Kasumi-1 (cell line): Measurements from ENCODE around the gene CEP295NL.
"Not testable (repeated sequence)": the region's sequence is repeated elsewhere in the genome, so short reads cannot be mapped to it uniquely, and the experiment has no call there.

Source experiments
- DNase-seq, 2 experiments: peaks; one replicate each; lab custom pipeline; 2025; lab: John Stamatoyannopoulos, UW

Gene CEP295NL

DNA sequence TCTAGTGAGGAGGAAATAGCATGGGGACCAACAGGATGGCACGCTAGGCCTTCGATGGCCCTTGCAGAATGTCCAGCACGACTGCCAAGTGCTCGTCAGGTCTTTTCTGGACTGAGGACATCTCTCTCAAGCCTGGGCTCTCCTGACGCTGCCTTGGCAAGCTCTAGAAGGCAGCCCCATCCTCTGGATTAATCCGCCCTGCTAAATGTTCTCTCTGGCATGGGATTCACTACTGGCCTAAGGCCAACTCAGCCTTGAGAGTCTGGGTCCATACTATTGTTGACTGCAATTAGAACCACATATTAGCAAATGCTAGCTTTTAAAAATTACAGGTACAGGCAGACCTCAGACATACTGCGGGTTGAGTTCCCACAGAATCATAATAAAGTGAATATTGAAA, 2.5 kb upstream of the CEP295NL start:
- no peak for DNase-seq

DNA sequence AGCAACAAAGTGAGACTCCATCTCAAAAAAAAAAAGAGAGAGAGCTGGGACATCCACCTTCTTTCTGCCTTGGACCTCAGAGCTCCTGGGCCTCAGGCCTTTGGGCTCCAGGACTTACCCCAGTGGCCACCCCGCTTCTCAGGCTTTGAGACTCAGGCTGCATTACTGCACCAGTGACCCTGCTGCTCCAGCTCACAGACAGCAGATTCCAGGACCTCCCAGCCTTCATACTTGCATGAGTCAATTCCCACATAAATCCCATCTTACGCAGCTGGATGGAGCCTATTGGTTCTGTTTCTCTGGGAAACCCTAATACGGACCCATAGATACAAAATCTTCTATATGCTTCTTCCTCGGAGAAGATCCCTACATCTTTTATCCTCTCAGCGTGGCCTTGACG, 2.1 kb upstream of the CEP295NL start:
- no peak for DNase-seq

DNA sequence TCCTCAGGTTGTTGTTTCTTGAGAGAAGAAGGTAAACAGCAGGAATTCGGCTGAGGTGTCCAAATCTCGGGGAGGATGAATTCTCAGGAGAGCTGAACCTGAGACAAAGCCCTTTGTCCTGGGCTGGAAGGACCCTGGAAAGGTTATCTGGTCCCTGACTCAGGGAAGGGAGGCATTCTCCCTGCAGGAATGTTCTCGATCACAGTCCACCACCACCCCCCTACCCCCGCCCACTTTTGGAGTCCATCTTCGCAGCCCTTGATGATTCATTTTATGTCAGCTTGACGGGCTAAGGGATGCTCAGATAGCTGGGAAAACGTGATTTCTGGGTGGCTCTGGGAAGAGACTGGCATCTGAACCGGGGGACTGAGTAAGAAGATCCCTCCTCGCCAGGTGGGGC, 1.4 kb upstream of the CEP295NL start:
- no peak for DNase-seq

DNA sequence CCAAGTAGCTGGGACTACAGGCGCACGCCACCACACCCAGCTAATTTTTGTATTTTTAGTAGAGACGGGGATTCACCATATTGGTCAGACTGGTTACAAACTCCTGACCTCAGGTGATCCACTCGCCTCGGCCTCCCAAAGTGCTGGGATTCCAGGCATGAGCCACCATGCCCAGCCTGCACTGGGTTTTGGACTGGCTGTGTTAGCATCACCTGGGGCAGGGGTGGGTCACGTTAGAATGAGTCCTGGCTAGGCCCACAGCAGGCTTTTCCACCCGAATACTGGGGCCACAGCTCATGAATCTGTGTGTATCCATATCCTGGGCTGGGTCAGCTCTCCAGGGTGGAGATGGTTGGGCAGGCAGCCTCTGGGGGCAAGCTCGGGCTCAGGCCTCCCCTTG, 770 bp downstream of the CEP295NL start:
- not testable (repeated sequence) for DNase-seq

DNA sequence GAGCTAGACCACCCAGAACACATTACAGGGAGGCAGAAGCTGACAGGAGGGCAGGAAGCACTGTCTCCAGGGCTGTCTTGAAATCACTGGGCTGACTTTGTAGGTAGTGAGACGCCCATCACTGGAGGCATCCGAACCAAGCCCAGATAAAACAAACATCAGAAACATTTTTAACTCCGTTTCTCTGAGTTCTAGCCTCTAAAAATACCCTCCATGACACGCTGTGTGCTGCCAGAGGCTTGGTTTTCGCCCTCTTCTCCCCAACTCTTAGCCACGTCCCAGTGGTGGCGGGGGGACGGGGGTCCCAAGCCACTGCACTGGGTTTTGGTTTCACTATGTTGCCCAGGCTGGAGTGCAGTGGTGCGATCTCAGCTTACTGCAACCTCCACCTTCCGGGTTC, 1.2 kb downstream of the CEP295NL start:
- no peak for DNase-seq

DNA sequence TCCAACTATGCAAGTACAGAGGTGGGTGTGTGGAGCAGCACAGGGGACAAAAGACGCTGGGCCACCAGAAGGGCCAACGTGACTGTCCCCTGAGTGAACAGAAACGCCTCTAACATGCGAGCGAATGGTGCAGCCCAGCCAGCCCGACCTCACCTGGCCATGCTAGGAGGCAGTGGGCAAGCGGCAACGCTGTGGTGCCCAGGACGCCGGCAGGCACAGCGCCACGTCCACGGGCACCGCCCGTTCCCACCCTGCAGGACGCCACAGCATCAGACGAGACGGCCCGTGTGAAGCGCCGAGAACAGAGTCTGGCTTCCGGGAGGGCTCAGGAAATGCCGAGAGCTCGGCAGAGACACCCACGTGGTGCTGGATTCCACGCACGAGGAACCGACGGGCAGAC, 2.2 kb downstream of the CEP295NL start:
- no peak for DNase-seq

DNA sequence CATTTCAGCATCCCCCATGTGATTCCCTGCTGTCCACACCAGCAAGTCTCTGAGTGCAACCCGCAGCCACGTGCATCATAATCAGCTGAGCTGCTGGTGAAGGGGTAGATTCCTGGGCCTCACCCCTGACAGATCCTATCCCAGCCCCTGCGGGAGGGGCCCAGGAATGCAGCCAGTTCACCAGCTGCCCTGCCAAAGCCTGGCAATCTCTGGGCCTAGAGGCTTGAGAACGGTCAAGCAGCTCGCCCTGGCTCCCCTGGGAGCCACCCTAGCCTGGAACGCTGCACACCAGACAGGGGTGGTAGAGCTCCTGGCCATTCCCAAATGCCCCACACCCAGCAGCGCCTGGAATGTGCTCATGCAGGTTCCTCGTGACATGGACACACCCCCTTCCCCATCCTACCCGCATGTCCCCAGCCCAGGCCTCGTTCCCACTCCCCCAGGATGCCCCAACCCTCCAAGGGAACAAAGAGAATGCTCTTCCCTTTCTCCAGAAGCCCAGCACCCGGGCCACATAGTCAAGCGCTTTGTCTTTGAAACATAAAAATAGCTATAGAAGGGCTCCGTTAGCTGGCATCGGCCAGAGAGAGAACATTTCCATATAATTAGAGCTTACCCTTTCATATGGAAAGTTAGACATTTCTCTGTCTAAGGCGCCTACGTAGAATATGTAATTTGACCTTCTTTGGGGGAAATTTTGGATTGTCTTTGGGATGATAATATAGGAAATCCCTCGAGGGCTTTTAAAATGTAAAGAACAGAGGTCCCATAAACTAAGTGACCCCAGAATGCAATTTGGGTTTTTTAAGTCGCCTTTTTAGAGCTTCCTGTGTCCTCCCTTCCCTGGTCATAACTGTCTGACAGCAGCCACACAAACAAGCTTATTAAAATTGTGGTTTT, 3.4 kb downstream of the CEP295NL start:
- no peak for DNase-seq

DNA sequence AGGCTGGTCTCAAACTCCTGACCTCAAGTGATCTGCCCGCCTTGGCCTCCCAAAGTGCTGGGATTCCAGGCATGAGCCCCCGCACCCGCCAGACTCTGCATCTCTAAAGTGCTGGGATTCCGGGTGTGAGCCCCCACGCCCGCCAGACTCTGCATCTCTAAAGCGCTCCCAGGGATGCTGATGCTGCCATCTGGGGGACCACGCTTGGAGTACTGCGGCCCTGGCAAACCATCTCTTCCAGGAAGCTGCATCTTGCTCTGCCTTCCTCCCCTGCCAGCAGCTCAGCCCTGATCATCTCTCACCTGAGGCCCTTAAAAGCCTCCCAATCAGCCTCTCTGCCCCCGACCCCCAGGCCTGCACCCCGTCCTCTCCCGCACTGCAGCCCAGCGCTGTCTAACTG, 4.1 kb downstream of the CEP295NL start:
- DNase-seq = no peak

DNA sequence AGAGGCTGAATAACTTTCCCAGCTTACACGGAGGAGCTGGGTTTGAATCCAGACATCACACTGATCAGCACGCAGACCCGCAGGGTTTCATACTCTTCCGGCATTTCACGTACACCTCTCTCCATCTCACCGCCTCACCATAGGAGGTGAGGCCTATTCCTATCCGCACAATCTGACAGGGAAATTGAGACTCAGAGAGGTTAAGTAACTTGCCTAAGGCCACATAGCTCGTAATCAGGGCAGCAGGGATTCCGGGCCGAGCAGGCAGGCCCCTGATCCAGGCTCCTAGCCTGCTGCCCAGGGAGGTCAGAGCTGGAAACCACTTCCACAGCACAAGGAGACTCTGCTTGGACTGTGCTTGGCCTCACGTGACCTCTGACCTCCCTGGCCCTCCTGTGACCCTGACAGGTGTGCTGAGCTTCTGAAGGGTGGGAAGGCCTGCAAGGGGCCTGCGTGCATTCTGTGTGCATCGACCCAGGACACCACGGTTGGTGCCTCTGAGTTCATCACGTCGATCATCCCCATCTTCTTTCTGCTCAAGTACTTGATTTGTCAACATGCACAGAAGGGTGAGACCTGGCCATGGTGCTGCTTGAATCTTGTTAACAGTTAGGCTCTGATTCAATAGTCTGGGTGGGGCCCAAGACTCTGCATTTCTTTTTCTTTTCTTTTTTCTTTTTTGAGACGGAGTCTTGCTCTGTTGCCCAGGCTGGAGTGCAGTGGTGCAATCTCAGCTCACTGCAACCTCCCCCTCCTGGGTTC, 4.7 kb downstream of the CEP295NL start:
- no peak for DNase-seq

DNA sequence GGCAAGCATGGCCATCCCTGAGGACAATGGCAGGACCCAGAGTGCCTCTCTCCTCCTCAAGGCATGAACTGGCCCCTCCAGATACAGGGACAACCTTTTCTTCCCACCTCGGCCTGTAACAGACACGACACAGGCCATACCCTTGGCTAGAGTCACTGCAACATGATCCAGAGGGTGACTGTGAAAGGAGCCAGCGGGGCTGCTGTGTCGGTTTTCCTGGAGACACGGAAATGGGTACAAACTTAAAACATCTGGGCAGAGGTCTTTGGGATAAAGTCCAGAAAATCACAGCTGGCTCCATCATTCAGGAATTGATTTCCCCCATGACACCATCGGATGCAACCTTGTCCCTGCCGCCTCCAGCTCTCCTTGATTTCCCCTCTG, 5.3 kb downstream of the CEP295NL start:
- DNase-seq = no peak

DNA sequence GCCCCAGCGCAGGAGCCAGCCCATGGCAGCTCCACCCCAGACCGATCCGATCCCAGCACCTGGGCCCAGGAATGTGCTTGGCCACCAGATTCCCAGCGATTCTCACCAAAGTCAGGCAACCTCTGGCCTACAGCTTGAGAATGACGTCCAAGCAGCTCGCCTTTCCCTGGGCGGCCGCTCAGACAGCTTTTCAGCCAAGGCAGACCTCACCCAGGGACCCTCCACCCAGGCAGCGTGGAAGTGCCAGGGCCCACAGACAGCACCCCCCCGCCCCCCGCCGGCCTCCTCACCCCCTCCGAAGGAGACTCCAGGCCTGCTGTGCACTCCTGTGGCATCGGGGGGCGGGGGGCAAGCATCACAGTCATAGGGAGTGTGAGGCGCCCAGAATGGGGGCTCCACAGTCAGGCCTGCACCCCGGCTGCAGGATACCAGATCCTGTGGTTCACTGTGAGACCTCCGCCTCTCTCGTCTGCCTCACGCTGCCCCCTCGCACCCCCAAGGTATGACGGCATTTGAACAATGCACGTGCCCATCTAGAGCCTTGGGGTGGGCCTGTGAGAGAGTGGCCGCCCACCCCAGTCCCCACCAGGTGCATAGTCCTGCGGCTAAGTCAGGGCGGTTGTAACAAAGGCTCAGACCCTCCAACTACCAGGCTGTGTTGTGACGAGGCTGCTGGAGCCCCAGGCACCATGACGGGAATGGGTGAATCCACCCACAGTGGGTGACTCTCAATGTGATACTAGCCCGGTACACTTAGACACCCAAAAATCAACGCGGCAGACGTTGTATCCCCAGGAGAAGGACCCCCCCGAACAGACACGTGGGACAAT, 6.0 kb downstream of the CEP295NL start:
- DNase-seq = no peak

DNA sequence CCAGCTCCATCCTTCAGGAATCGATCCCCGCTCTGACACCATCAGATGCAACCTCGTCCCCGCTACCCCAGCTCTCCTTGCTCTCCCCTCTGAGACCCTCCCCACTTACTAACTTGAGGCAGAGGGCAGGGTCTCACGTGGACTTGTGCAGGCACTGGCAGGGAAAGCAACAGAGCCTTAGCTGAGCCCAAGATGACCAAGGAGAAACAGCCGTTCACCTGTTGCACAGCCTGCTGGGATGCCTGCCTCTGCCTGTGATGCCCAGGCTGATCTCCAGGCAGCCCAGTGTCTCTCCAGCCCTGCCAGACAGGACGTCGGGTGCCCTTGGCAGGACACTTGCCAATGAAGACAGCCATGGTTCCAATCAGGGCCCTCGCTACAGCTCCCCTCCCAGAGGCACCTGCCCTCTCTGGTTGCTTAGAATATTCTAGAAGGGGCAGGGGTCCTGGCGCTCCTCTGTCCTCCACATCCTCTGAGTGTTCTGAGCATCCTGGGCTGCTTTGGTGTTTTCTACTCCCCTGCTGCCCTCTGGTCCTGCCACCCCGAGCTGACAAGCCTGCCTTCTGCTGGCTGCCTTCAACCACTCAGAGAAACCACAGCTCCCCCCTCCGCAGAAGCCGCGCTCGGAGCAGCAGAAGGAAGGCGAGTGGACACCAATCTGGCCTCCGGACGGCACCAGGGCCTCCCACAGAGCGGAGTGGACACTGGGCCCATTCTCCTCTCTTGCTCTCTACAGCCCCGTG, 6.7 kb downstream of the CEP295NL start:
- no peak for DNase-seq

DNA sequence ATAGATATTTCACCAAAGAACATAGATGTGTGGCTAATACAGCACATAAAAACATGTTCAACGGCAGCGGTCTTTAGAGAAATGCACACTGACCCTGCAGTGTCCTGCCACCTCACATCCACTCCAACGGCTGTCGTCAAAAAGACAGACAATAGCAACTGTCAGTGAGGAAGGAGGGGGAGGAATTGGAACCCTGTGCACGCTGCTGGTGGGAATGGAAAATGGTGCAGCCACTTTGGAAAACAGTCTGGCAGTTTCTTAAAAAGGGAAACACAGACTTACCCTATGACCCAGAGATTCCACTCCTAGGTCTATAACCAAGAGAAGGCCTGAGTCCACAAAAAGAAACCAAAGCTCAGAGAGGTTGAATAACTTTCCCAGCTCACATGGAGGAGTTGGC, 7.7 kb downstream of the CEP295NL start:
- no peak for DNase-seq

DNA sequence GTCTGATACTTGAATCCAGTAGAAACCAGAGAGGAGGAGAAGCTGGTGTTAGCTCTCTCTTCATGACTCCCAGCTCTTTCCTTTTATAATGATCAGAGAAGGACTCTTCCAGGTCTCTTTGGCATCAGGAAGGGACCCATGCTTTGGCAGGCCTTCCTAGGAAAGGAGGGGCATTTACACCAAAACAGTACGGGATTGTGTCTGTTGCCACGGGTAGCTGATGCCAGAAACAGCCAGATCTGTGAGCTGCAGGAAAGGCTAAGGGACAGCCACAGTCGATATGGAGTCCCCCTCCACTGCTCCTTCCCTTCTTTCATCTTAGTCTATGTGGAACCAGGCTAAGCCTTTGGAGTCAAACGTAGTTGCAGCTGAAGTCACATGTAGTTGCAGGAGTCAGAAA, 9.3 kb downstream of the CEP295NL start:
- no peak for DNase-seq

DNA sequence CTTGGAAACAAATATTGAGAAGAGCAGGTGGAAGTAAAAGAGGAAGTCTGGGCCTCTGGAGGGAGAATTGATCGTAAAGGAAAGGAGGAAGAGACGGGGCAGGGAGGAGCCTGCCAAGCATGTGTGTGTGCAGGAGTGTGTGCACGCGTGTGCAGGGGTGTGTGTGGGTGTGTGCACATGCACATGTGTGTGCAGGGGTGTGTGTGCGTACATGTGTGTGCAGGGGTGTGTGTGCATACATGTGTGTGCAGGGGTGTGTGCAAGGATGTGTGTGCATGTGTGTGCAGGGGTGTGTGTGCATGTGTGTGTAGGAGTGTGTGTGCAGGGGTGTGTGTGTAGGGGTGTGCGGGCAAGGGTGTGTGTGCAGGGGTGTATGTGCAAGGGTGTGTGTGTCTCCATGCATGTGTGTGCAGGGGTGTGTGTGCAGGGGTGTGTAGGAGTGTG, 10.0 kb downstream of the CEP295NL start:
- peak; percentile 85 to 88 for DNase-seq

DNA sequence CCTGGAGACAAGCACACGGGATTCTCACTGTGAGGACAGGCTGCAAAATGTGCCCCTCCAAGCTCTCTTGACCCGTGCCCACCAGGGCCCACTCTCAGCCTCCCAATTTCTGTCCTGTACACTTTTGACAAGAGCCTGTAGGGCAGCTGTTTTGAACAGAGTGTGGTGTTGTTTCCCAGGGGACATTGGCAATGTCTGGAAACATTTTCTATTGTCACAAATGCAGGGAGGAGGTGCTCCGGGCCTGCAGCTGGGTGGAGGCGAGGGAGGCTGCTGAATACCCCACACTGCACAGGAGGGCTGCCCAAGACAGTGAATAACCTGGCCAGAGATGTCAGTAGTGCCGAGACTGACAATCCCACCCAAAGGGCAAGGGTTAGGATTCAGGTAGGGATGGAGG, 10.5 kb downstream of the CEP295NL start:
- DNase-seq = peak in 1 of 2 experiments; percentile 64

DNA sequence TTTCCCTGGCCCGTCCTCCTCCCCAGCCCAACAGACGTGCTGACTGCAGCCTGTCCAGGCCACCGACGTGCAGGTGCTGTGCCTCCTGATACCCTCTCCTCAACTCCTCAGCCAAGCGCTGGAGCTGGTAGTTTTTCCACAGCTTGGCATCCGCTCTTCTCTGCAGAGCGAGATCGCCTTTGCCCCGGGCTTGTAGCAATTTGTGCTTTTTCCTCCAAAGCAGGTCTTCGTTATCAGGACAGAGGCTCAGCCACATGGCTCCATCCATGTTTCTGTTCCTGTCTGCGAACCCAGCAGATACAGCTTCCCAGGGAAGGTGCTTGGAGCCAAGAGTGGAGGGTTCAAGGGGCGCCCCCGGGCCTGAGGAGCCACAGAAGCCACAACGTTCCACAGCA, 10.9 kb downstream of the CEP295NL start:
- DNase-seq = no peak

DNA sequence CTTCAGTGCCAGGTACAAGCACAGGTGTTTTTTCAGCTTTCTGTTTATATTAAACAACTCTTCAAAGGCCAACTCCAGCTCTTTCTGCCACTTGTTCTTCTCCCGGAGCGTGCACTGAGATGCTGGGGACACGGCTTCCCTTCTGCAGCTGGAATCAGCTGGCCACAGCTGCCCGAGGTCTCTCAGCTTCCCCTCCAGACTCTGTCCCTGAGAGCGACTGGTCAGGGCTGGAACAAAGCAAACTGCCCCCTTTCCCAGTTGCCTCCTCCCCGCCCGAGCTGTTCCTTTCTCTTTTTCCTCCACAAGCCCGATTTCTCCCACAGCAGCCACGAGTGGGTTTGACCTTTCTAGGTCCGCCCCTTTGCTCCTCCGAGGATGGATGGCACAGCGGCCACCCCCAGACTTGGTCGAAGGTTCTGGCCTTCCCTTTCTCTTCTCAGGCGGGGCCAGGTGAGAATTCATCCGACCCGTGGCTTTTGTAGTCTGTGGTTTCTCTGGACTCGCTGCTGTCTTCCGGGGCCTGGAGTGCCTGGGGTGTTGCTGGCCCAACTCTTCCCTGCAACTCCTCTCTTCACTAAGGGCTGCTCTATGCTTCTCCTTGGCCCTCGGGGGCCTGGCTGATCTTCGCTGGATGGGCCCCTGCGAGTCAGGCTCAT, 11.5 kb downstream of the CEP295NL start:
- no peak for DNase-seq

DNA sequence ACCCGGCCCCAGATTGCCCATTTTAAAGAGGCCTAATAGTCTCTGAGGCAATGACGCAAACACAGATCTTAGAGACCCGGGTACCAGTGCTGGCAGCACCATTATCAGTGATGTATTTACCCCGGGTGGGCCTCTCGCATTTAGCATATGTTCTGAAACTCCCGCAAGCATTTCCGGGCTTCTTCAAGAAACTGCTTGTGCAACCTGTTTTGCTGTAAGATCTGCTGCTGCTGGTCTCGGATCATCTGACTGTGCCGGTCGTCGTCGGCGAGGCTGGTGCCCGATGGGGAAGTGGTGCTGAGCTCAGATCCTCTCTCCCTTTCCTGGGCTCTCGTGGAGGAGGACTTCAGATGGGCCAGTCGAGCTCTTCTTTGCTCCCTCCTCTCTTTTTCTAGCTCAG, 12.5 kb downstream of the CEP295NL start:
- peak; percentile 100 for DNase-seq

DNA sequence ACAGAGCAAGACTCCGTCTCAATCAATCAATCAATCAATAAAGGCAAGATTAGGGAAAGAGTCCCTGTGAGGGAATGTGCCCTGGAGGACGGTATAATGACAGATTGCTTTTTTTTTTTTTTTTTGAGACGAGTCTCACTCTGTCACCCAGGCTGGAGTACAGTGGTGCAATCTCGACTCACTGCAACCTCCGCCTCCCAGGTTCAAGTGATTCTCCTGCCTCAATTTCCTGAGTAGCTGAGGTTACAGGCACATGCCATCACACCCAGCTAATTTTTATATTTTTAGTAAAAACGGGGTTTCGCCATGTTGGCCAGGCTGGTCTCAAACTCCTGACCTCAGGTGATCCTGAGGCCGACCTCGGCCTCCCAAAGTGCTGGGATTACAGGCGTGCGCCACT, 12.9 kb downstream of the CEP295NL start:
- not testable (repeated sequence) for DNase-seq

DNA sequence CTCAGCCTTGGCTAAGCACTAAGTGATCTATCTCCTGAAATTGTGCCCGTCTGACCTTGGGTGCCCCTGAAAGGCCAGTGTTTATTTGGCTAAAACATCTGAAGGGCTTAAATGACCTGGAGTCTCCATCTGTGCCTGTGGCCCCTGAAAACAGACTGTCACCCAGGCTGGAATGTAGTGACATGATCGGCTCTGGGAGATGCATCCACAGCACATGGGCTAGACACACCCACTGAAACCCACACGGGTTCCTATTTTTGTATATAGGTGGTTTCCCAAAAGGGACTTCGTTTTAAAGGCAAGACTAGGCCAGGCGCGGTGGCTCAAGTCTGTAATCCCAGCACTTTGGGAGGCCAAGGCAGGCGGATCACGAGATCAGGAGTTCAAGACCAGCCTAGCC, 13.5 kb downstream of the CEP295NL start:
- DNase-seq = no peak
